Thoracic aorta (tissue), 2 donors: ENCODE data around the gene NQO1. TPM values are rescaled to one million over a fixed set of nuclear protein-coding genes. Genes with fewer than 3 reads are reported as not detected.

Experiments
- ATAC-seq: fragments of 150-250 bp; one replicate; pipeline ENCODE4 v1.8.0; 2017; ENCODE audit warnings: low read depth; ENCODE audit not compliant: insufficient number of reproducible peaks, low FRiP score
- DNase-seq: peaks from one replicate; pipeline ENCODE4 v3.0.0-alpha.2; 2020; ENCODE audit warnings: low spot score
- H3K27ac ChIP-seq, 2 donors: fragments of 200-600 bp; sonication (generic); 1 replicate in 1 of 2; 2 replicates in 1 of 2; pipeline ENCODE4 v1.5.1; 2016; ENCODE audit warnings: mild to moderate bottlenecking in 2 of 2, moderate library complexity in 2 of 2
- H3K27me3 ChIP-seq: fragments of 200-600 bp; sonication (generic); replicated peaks from 2 replicates; pipeline ENCODE4 v1.6.0; 2016; ENCODE audit warnings: mild to moderate bottlenecking; ENCODE audit not compliant: insufficient read depth
- H3K36me3 ChIP-seq: fragments of 200-600 bp; sonication (generic); one replicate; pipeline ENCODE4 v1.5.1; 2016
- H3K4me1 ChIP-seq, 2 donors: fragments of 200-600 bp; sonication (generic); 1 replicate in 1 of 2; 2 replicates in 1 of 2; pipeline versions ENCODE4 v1.5.1 to v1.6.0; 2016; ENCODE audit warnings: low read depth in 2 of 2, mild to moderate bottlenecking in 1 of 2; ENCODE audit not compliant: control insufficient read depth in 1 of 2
- H3K4me3 ChIP-seq: fragments of 200-600 bp; sonication (generic); 2 replicates; pipeline ENCODE4 v1.5.1; 2016; ENCODE audit warnings: mild to moderate bottlenecking
- H3K9me3 ChIP-seq: fragments of 200-600 bp; sonication (generic); 2 replicates; pipeline ENCODE4 v1.5.1; 2016
- CTCF ChIP-seq: fragments of 200-600 bp; sonication (generic); IDR thresholded peaks from one replicate; pipeline ENCODE4 v1.5.1; 2019; ENCODE audit warnings: antibody characterized with exemption
- total RNA-seq, 2 donors: library from RNA; depleted of rRNA; stranded (reverse); fragments of >200 nt; gene quantifications; one replicate each; pipeline versions ENCODE4 v1.1.0 to v1.2.3, GENCODE V29; 2016

The NQO1 gene
- total RNA-seq, 2 donors from 2014 or later = 40.2 to 115 TPM

- no peak for TF ChIP-seq CTCF
- DNase-seq (no peak), ATAC-seq (no peak)
- Histone ChIP-seq H3K9me3 (no peaks in the 10 kb centered on the region), H3K27ac (no peak overlapping the region), H3K4me1 (peaks cover 11 to 18% of the 10 kb centered on the region in 2 donors), H3K4me3 (no peak overlapping the region), H3K36me3 (peaks cover 57% of the 10 kb centered on the region), H3K27me3 (no peaks in the 10 kb centered on the region)
These were observed 22.5 kb upstream of the NQO1 start for GRCh38 chr16:69748694-69749345.

- DNase-seq = no peak
- H3K9me3 ChIP-seq = no peaks in the 10 kb centered on the region
- TF ChIP-seq CTCF = no peak
- peaks cover 62% of the 10 kb centered on the region for H3K36me3 ChIP-seq
- no peak overlapping the region for H3K27ac ChIP-seq
- ATAC-seq = no peak
- no peaks in the 10 kb centered on the region for H3K27me3 ChIP-seq
- H3K4me1 ChIP-seq = peaks cover 0 to 1% of the 10 kb centered on the region in 2 donors
- no peak overlapping the region for H3K4me3 ChIP-seq
These were observed 20.8 kb upstream of the NQO1 start for GRCh38 chr16:69747115-69747514.

- Histone ChIP-seq H3K4me3 (no peak overlapping the region), H3K4me1 (peaks cover 0 to 9% of the 10 kb centered on the region in 2 donors), H3K27ac (no peak overlapping the region), H3K27me3 (no peaks in the 10 kb centered on the region), H3K36me3 (peaks cover 66% of the 10 kb centered on the region), H3K9me3 (no peaks in the 10 kb centered on the region)
- ATAC-seq (no peak), DNase-seq (no peak)
- no peak for TF ChIP-seq CTCF
These were observed 19.6 kb upstream of the NQO1 start for GRCh38 chr16:69745959-69746358.

GRCh38 chr16:69745232-69745612 lies 18.9 kb upstream of the NQO1 start:
- no peak for TF ChIP-seq CTCF
- Histone ChIP-seq H3K4me1 (peaks cover 0 to 9% of the 10 kb centered on the region in 2 donors), H3K27ac (no peak overlapping the region), H3K36me3 (peaks cover 66% of the 10 kb centered on the region), H3K27me3 (no peaks in the 10 kb centered on the region), H3K9me3 (no peaks in the 10 kb centered on the region), H3K4me3 (no peak overlapping the region)
- DNase-seq = no peak
- no peak for ATAC-seq

- Histone ChIP-seq H3K27me3 (no peaks in the 10 kb centered on the region), H3K9me3 (no peaks in the 10 kb centered on the region), H3K4me3 (no peak overlapping the region), H3K4me1 (peaks cover 0 to 9% of the 10 kb centered on the region in 2 donors), H3K27ac (no peak overlapping the region), H3K36me3 (peaks cover 64% of the 10 kb centered on the region)
- TF ChIP-seq CTCF = no peak
- ATAC-seq (no peak), DNase-seq (no peak)
These were observed 18.2 kb upstream of the NQO1 start for GRCh38 chr16:69744363-69745231.
